ENCODE data around the gene MAPK13. TPM values are rescaled to one million over a fixed set of nuclear protein-coding genes. Genes with fewer than 3 reads are reported as not detected.

Gene MAPK13
- total RNA-seq, 1 donor from 2014 or later, result 5.8 TPM

GRCh38 chr6:36150283-36150682 lies 20.0 kb downstream of the MAPK13 start:
- TF ChIP-seq, protein P1, sequence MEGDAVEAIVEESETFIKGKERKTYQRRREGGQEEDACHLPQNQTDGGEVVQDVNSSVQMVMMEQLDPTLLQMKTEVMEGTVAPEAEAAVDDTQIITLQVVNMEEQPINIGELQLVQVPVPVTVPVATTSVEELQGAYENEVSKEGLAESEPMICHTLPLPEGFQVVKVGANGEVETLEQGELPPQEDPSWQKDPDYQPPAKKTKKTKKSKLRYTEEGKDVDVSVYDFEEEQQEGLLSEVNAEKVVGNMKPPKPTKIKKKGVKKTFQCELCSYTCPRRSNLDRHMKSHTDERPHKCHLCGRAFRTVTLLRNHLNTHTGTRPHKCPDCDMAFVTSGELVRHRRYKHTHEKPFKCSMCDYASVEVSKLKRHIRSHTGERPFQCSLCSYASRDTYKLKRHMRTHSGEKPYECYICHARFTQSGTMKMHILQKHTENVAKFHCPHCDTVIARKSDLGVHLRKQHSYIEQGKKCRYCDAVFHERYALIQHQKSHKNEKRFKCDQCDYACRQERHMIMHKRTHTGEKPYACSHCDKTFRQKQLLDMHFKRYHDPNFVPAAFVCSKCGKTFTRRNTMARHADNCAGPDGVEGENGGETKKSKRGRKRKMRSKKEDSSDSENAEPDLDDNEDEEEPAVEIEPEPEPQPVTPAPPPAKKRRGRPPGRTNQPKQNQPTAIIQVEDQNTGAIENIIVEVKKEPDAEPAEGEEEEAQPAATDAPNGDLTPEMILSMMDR (IDR thresholded peaks at IDR 0.05; ENCODE audit: insufficient read depth, low read depth, low read length), result no peak
- TF ChIP-seq EZH2 (IDR thresholded peaks at IDR 0.05; ENCODE audit: insufficient read depth, low read length), result no peak
- no peak for FAIRE-seq
- peaks cover 2% of the 10 kb centered on the region for H3K27me3 Mint-ChIP-seq (ENCODE audit: low read depth, unreplicated experiment)

GRCh38 chr6:36154286-36154685 lies 24.0 kb downstream of the MAPK13 start:
- Histone ChIP-seq H3K27ac (ENCODE audit: low read depth, low read length) (no peak overlapping the region), H3K4me3 (ENCODE audit: insufficient read depth, low read depth, low read length) (no peak overlapping the region), H3K27me3 (ENCODE audit: insufficient read depth, low read length) (no peaks in the 10 kb centered on the region), H4K20me1 (ENCODE audit: insufficient read depth, low read length) (no peaks in the 10 kb centered on the region), H3K9me3 (ENCODE audit: insufficient read depth, low read depth, low read length) (no peaks in the 10 kb centered on the region), H2AFZ (ENCODE audit: low read depth, low read length) (no peak overlapping the region), H3K4me2 (ENCODE audit: low read length) (no peak overlapping the region), H3K4me1 (ENCODE audit: insufficient read depth, low read length) (no peaks in the 10 kb centered on the region), H3K79me2 (ENCODE audit: insufficient read depth, low read length) (no peaks in the 10 kb centered on the region), H3K36me3 (ENCODE audit: insufficient read depth, low read length) (no peaks in the 10 kb centered on the region), H3K9ac (ENCODE audit: low read length) (no peak overlapping the region)
- H3K36me3 Mint-ChIP-seq (ENCODE audit: low read depth, unreplicated experiment), result no peaks in the 10 kb centered on the region
- FAIRE-seq (no peak), DNase-seq (ENCODE audit: low read depth) (no peak)
- no peak overlapping the region for H3K4me3 Mint-ChIP-seq (ENCODE audit: unreplicated experiment)
- no peak overlapping the region for H3K27ac Mint-ChIP-seq (ENCODE audit: unreplicated experiment)
- no peaks in the 10 kb centered on the region for H3K27me3 Mint-ChIP-seq (ENCODE audit: low read depth, unreplicated experiment)
- H3K9me3 Mint-ChIP-seq (ENCODE audit: unreplicated experiment), result peaks cover 20% of the 10 kb centered on the region
- no peak for TF ChIP-seq EZH2 (IDR thresholded peaks at IDR 0.05; ENCODE audit: insufficient read depth, low read length)
- TF ChIP-seq, protein P1 (IDR thresholded peaks at IDR 0.05; ENCODE audit: insufficient read depth, low read depth, low read length), result no peak
- no peaks in the 10 kb centered on the region for H3K4me1 Mint-ChIP-seq (ENCODE audit: low read depth, unreplicated experiment)

More at GRCh38 chr6:36150283-36150682, 20.0 kb downstream of the MAPK13 start:
- no peak overlapping the region for H2AFZ ChIP-seq (ENCODE audit: low read depth, low read length)
- H4K20me1 ChIP-seq (ENCODE audit: insufficient read depth, low read length), result no peaks in the 10 kb centered on the region
- no peak overlapping the region for H3K27ac ChIP-seq (ENCODE audit: low read depth, low read length)
- Mint-ChIP-seq H3K4me3 (ENCODE audit: unreplicated experiment) (no peak overlapping the region), H3K9me3 (ENCODE audit: unreplicated experiment) (peaks cover 16% of the 10 kb centered on the region), H3K27ac (ENCODE audit: unreplicated experiment) (no peak overlapping the region), H3K36me3 (ENCODE audit: low read depth, unreplicated experiment) (no peaks in the 10 kb centered on the region), H3K4me1 (ENCODE audit: low read depth, unreplicated experiment) (no peaks in the 10 kb centered on the region)
- no peak overlapping the region for H3K4me2 ChIP-seq (ENCODE audit: low read length)
- H3K79me2 ChIP-seq (ENCODE audit: insufficient read depth, low read length), result no peaks in the 10 kb centered on the region
- DNase-seq (ENCODE audit: low read depth), result no peak
- H3K9ac ChIP-seq (ENCODE audit: low read length), result no peak overlapping the region
- no peaks in the 10 kb centered on the region for H3K27me3 ChIP-seq (ENCODE audit: insufficient read depth, low read length)
- no peaks in the 10 kb centered on the region for H3K9me3 ChIP-seq (ENCODE audit: insufficient read depth, low read depth, low read length)
- no peak overlapping the region for H3K4me3 ChIP-seq (ENCODE audit: insufficient read depth, low read depth, low read length)
- H3K36me3 ChIP-seq (ENCODE audit: insufficient read depth, low read length), result no peaks in the 10 kb centered on the region
- no peaks in the 10 kb centered on the region for H3K4me1 ChIP-seq (ENCODE audit: insufficient read depth, low read length)

DNA sequence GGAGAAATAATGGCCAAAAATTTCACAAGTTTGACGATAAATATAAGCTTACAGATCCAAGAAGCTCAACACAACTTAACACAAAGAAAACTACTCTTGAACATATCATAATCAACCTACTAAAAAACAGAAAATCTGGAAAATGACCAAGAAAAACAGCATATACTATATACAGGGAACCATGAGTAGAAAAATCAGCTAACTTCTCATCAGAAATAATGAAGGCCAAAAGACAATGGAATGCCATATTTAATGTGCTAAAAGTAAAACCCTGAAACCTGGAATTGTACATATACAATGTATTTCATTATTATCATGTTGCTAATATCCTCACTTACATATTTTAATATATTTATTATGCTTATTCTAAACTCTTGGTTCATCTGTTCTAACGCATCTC lies 25.3 kb downstream of the MAPK13 start:
- H3K9ac ChIP-seq (ENCODE audit: low read length), result no peak overlapping the region
- H3K79me2 ChIP-seq (ENCODE audit: insufficient read depth, low read length), result no peaks in the 10 kb centered on the region
- no peaks in the 10 kb centered on the region for H3K4me1 ChIP-seq (ENCODE audit: insufficient read depth, low read length)
- TF ChIP-seq EZH2 (IDR thresholded peaks at IDR 0.05; ENCODE audit: insufficient read depth, low read length), result no peak
- TF ChIP-seq, protein P1 (IDR thresholded peaks at IDR 0.05; ENCODE audit: insufficient read depth, low read depth, low read length), result no peak
- H3K4me3 Mint-ChIP-seq (ENCODE audit: unreplicated experiment), result no peak overlapping the region
- DNase-seq (ENCODE audit: low read depth) (no peak), FAIRE-seq (no peak)
- H3K9me3 ChIP-seq (ENCODE audit: insufficient read depth, low read depth, low read length), result no peaks in the 10 kb centered on the region
- H3K27ac ChIP-seq (ENCODE audit: low read depth, low read length), result no peak overlapping the region
- H3K4me2 ChIP-seq (ENCODE audit: low read length), result no peak overlapping the region
- peaks cover 5% of the 10 kb centered on the region for H3K4me1 Mint-ChIP-seq (ENCODE audit: low read depth, unreplicated experiment)
- H2AFZ ChIP-seq (ENCODE audit: low read depth, low read length), result no peak overlapping the region
- no peak overlapping the region for H3K27ac Mint-ChIP-seq (ENCODE audit: unreplicated experiment)
- H3K4me3 ChIP-seq (ENCODE audit: insufficient read depth, low read depth, low read length), result no peak overlapping the region
- H3K36me3 Mint-ChIP-seq (ENCODE audit: low read depth, unreplicated experiment), result no peaks in the 10 kb centered on the region
- no peaks in the 10 kb centered on the region for H3K27me3 Mint-ChIP-seq (ENCODE audit: low read depth, unreplicated experiment)
- H3K36me3 ChIP-seq (ENCODE audit: insufficient read depth, low read length), result no peaks in the 10 kb centered on the region
- no peaks in the 10 kb centered on the region for H3K27me3 ChIP-seq (ENCODE audit: insufficient read depth, low read length)
- no peaks in the 10 kb centered on the region for H4K20me1 ChIP-seq (ENCODE audit: insufficient read depth, low read length)
- peaks cover 28% of the 10 kb centered on the region for H3K9me3 Mint-ChIP-seq (ENCODE audit: unreplicated experiment)
